ENCODE results near the gene RANBP1. TPM values are rescaled to one million over a fixed set of nuclear protein-coding genes. Genes with fewer than 3 reads are reported as not detected.

RANBP1 gene
- total and polyA plus RNA-seq, 9 of the 15 experiments (the other 6 are each of a cell fraction or from before 2014, with no cell fraction given), result 162 to 2,891 (median 1,289) TPM

DNA sequence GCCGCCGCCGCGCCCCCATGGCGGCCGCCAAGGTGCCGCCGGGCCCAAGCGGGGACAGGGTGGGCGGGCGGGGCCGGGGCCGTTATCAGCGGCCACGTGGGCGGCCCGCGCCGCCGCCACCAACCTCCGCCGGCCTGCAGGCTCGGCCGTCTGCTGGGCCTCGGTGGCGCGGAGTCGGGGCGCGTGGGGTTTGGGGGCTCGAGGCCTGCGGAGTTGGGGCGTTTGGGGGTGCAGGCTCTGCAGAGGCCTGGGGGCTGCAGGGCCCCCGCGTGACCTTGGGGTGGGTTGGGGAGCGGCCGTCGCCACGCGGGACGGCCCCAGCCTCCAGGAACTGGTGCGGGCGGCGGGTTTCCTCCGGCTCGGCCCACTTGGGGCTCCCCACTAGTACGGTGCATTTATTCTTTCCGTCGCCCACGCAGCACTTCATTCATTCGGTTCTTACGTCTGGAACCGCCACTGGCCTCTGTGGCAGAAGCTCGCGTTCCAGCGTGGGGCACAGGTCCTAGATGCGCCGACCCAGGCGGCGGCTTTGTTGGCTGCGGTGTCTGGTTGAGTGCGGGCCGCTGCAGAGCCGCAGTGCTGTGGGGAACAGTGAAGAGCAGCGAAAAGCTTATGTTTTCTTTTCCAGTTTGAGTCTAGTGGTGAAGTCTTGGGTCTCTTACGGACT is 1.9 kb downstream of the RANBP1 start (continued):
- TF ChIP-seq, protein P1, sequence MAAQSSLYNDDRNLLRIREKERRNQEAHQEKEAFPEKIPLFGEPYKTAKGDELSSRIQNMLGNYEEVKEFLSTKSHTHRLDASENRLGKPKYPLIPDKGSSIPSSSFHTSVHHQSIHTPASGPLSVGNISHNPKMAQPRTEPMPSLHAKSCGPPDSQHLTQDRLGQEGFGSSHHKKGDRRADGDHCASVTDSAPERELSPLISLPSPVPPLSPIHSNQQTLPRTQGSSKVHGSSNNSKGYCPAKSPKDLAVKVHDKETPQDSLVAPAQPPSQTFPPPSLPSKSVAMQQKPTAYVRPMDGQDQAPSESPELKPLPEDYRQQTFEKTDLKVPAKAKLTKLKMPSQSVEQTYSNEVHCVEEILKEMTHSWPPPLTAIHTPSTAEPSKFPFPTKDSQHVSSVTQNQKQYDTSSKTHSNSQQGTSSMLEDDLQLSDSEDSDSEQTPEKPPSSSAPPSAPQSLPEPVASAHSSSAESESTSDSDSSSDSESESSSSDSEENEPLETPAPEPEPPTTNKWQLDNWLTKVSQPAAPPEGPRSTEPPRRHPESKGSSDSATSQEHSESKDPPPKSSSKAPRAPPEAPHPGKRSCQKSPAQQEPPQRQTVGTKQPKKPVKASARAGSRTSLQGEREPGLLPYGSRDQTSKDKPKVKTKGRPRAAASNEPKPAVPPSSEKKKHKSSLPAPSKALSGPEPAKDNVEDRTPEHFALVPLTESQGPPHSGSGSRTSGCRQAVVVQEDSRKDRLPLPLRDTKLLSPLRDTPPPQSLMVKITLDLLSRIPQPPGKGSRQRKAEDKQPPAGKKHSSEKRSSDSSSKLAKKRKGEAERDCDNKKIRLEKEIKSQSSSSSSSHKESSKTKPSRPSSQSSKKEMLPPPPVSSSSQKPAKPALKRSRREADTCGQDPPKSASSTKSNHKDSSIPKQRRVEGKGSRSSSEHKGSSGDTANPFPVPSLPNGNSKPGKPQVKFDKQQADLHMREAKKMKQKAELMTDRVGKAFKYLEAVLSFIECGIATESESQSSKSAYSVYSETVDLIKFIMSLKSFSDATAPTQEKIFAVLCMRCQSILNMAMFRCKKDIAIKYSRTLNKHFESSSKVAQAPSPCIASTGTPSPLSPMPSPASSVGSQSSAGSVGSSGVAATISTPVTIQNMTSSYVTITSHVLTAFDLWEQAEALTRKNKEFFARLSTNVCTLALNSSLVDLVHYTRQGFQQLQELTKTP (IDR thresholded peaks at IDR 0.05; ENCODE audit: low read depth in 1 of 2, partially characterized antibody in 2 of 2), result peak in 1 of 2 experiments; percentile 42
- peak; percentile 10; the same call in 1 of the 2 replicates for TF ChIP-seq CAMTA2 (CRISPR knock-in tag; conservative IDR thresholded peaks at IDR 0.05)
- peak; percentile 98 for TF ChIP-seq SAP30 (IDR thresholded peaks at IDR 0.05; ENCODE audit: borderline replicate concordance, insufficient read depth, low read depth, low read length, poor library complexity, severe bottlenecking)
- TF ChIP-seq, protein P2, sequence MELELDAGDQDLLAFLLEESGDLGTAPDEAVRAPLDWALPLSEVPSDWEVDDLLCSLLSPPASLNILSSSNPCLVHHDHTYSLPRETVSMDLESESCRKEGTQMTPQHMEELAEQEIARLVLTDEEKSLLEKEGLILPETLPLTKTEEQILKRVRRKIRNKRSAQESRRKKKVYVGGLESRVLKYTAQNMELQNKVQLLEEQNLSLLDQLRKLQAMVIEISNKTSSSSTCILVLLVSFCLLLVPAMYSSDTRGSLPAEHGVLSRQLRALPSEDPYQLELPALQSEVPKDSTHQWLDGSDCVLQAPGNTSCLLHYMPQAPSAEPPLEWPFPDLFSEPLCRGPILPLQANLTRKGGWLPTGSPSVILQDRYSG (tag; conservative IDR thresholded peaks at IDR 0.05; ENCODE audit: low read depth), result peak; percentile 74; the same call in 1 of the 2 replicates
- no peak for TF ChIP-seq HNRNPH1 (optimal IDR thresholded peaks at IDR 0.05; ENCODE audit: low read depth, low read length)
- TF ChIP-seq, protein P3, sequence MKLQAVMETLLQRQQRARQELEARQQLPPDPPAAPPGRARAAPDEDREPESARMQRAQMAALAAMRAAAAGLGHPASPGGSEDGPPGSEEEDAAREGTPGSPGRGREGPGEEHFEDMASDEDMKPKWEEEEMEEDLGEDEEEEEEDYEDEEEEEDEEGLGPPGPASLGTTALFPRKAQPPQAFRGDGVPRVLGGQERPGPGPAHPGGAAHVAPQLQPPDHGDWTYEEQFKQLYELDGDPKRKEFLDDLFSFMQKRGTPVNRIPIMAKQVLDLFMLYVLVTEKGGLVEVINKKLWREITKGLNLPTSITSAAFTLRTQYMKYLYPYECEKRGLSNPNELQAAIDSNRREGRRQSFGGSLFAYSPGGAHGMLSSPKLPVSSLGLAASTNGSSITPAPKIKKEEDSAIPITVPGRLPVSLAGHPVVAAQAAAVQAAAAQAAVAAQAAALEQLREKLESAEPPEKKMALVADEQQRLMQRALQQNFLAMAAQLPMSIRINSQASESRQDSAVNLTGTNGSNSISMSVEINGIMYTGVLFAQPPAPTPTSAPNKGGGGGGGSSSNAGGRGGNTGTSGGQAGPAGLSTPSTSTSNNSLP (IDR thresholded peaks at IDR 0.05; ENCODE audit: borderline replicate concordance, low read depth, low read length), result 0 out of 2 replicates have a peak, but pooled peaks have one; percentile 42
- TF ChIP-seq, protein P4, sequence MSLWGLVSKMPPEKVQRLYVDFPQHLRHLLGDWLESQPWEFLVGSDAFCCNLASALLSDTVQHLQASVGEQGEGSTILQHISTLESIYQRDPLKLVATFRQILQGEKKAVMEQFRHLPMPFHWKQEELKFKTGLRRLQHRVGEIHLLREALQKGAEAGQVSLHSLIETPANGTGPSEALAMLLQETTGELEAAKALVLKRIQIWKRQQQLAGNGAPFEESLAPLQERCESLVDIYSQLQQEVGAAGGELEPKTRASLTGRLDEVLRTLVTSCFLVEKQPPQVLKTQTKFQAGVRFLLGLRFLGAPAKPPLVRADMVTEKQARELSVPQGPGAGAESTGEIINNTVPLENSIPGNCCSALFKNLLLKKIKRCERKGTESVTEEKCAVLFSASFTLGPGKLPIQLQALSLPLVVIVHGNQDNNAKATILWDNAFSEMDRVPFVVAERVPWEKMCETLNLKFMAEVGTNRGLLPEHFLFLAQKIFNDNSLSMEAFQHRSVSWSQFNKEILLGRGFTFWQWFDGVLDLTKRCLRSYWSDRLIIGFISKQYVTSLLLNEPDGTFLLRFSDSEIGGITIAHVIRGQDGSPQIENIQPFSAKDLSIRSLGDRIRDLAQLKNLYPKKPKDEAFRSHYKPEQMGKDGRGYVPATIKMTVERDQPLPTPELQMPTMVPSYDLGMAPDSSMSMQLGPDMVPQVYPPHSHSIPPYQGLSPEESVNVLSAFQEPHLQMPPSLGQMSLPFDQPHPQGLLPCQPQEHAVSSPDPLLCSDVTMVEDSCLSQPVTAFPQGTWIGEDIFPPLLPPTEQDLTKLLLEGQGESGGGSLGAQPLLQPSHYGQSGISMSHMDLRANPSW (CRISPR knock-in tag; IDR thresholded peaks at IDR 0.05), result peak; percentile 99
- TF ChIP-seq, protein P5, sequence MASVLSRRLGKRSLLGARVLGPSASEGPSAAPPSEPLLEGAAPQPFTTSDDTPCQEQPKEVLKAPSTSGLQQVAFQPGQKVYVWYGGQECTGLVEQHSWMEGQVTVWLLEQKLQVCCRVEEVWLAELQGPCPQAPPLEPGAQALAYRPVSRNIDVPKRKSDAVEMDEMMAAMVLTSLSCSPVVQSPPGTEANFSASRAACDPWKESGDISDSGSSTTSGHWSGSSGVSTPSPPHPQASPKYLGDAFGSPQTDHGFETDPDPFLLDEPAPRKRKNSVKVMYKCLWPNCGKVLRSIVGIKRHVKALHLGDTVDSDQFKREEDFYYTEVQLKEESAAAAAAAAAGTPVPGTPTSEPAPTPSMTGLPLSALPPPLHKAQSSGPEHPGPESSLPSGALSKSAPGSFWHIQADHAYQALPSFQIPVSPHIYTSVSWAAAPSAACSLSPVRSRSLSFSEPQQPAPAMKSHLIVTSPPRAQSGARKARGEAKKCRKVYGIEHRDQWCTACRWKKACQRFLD (CRISPR knock-in tag; IDR thresholded peaks at IDR 0.05), result no peak
- peak; percentile 80 for TF ChIP-seq NR4A1 (CRISPR knock-in tag; IDR thresholded peaks at IDR 0.05)
- peak; percentile 35; the same call in 1 of the 2 replicates for TF ChIP-seq NR4A1 (tag; IDR thresholded peaks at IDR 0.05)

All from K562 (cell line).